Stomach (tissue), 4 donors: ENCODE data around the gene PRELID3B.

Experiments
- CTCF ChIP-seq, 7 experiments: fragments of 450-650 bp in 4 of 7; fragments of 200-600 bp in 3 of 7; sonication (generic) in 3 of 7; IDR thresholded peaks; one replicate each; pipeline ENCODE4 v1.5.1; 2016 to 2019; ENCODE audit warnings: antibody characterized with exemption in 7 of 7, control low read depth in 2 of 7, mild to moderate bottlenecking in 1 of 7
- POLR2AphosphoS5 ChIP-seq, 3 donors: sonication (generic); formaldehyde crosslinking; IDR thresholded peaks; one replicate each; pipeline ENCODE4 v1.6.1; 2016; ENCODE audit warnings: antibody characterized with exemption in 3 of 3

GRCh38 chr20:58992911-58993310, 49.7 kb downstream of the PRELID3B start:
- TF ChIP-seq CTCF (IDR thresholded peaks at IDR 0.05) = no peak
- no peak for TF ChIP-seq POLR2AphosphoS5 (IDR thresholded peaks at IDR 0.05)
